Activated CD4-positive, alpha-beta T cell treated with anti-CD3 and anti-CD28 coated beads, Interleukin-2, amount 50 U/mL, for 4 hours (primary cell): ENCODE results near the gene CENPB.
"Not testable (repeated sequence)": the region's sequence is repeated elsewhere in the genome, so short reads cannot be mapped to it uniquely, and the experiment has no call there.

Experiments used
- DNase-seq, 2 experiments: peaks; one replicate each; pipeline ENCODE4 v3.0.0-alpha.2; 2020

Gene CENPB

DNA sequence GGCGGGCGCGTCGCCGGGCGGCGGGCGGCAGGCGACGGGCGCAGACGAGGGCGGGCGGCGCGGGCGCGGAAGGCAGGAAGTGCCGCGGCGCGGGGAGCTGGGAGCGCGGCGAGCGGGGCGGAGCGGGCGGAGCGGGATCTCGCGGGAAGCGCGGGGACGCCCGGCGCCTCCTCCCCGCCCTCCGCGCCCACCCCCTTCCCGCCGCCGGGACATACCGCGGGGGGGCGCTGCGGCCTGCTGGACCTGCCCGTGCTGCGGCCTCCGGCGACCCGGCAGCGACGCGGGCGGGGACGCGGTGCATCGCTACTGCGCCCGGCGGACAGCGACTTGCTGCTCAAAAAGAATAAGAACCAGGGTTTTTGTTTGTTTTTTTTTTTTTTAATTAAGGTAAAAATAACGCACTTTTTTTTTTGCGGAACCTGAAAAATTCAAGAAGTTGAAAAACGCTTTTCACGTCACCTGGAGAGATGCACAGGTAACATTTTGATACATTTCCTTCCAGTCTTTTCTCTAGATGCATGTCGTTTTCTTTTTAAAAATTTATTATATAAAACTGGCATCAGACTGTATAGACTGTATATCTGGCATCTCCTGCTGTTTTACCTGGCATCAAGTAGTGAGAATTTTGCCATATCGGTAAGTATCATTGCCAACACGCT is at the start of gene CENPB:
Gene CENPB (minus strand): TSS at position 76 of the 659 bp plus-strand sequence. CDS start 257 bp downstream, outside the sequence.
- DNase-seq, result peak; percentile 83 to 85

DNA sequence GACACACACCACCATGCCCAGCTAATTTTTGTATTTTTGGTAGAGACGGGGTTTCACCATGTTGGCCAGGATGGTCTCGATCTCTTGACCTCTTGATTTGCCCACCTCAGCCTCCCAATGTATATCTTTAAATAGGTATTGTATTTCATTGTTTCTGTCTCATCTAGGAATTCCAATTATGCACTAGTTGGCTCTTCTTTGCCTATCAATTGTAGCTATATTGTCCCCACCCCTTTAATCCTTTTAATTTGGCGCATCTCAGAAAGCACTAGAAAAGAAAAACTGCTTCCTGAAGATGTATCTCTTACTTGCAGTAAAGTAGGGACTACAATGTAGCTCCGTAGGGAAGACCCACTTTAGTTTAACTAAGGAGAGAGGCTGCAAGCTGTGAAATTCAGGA is 49.6 kb upstream of the CENPB start:
- DNase-seq, result no peak

DNA sequence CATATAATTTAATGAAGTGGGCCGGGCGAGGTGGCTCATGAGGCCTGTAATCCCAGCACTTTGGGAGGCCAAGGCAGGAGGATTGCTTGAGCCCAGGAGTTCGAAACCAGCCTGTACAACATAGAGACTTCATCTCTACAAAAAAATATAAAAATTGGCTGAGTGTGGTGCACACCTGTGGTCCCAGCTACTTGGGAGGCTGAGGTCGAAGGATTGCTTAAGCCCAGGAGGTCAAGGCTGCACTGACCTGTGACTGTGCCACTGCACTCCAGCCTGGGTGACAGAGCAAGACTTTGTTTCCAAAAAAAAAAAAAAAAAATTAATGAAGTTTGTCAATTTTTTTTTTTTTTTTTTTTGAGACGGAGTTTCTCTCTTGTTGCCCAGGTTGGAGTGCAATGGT is 43.4 kb upstream of the CENPB start:
- not testable (repeated sequence) for DNase-seq

DNA sequence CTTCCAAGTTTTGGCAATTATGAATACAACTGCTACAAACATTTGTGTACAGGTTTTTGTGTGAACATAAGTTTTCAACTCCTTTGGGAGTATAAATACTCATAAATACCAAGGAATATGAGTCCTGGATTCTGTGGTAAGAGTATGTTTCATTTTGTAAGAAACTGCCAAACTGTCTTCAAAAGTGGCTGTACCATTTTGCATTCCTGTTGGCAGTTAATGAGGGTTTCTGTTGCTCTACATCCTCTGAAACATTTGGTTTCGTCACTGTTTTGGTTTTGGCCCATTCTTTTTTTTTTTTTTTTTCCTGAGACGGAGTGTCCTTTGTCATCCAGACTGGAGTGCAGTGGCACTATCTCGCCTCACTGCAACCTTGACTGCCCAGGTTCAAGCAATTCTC is 42.3 kb upstream of the CENPB start:
- no peak for DNase-seq

- DNase-seq, result no peak
Observed at GRCh38 chr20:3826420-3826819, 39.9 kb upstream of the CENPB start.

- no peak for DNase-seq
Observed at GRCh38 chr20:3825526-3825925, 39.0 kb upstream of the CENPB start.

DNA sequence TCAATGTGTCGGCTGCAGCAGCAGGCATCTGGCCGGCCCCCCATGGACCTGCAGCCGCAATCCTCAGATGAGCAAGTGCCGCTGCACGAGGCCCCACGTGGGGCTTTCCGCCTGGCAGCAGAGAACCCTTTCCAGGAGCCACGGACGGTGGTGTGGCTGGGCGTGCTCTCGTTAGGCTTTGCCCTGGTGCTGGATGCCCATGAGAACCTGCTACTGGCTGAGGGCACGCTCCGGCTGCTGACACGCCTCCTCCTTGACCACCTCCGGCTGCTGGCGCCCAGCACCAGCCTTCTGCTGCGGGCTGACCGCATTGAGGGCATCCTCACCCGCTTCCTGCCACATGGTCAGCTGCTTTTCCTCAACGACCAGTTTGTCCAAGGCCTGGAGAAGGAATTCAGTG is 37.3 kb upstream of the CENPB start:
- DNase-seq, result no peak

DNA sequence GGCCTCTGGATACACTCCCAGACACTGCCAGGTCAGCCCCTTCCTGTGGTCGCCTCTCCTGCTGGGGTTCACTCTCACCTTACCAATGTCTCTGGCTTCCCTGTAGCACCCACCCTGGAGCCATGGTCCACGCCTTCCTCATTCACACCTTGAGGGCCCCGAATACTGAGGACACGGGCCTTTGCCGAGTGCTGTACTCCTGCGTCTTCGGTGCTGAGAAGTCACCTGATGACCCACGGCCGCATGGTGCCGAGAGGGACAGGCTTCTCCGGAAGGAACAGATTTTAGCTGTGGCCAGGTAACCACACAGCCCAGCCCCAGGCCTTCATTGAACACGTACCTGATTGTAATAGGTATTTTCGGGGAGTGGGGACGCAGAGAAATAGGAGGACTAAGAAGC is 35.5 kb upstream of the CENPB start:
- no peak for DNase-seq

DNA sequence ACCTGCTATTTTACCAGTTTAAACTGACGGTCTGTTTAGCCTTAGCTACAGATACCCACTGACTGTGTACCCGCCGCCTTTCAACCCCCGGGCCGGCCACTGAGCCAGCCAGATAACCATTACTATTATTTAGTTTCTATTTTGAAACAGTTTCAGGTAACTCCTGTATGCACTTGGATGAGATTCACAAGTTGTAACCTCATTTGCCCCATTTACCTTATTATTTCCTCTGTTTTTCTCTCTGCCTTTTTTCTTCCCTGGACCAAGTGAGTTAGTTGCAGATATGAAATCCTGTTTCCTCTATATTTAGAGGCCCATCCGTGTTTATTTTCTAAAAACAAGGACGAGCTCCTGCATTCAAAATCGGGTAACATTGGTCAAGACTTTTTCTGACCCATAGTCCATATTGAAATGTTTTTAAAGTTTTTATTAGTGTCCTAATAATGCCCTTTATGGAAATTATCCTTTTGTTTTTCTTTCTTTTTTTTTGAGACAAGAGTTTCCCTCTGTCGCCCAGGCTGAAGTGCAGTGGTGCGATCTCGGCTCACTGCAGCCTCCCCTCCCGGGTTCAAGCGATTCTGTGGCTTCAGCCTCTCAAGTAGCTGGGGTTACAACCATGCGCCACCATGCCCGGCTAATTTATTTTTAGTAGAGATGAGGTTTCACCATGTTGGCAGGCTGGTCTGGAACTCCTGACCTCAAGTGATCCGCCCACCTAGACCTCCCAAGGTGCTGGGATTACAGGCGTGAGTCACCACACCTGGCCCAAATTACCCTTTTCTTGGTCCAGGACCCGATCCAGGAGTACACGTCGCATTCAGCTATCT is 34.6 kb upstream of the CENPB start:
- DNase-seq, result no peak

DNA sequence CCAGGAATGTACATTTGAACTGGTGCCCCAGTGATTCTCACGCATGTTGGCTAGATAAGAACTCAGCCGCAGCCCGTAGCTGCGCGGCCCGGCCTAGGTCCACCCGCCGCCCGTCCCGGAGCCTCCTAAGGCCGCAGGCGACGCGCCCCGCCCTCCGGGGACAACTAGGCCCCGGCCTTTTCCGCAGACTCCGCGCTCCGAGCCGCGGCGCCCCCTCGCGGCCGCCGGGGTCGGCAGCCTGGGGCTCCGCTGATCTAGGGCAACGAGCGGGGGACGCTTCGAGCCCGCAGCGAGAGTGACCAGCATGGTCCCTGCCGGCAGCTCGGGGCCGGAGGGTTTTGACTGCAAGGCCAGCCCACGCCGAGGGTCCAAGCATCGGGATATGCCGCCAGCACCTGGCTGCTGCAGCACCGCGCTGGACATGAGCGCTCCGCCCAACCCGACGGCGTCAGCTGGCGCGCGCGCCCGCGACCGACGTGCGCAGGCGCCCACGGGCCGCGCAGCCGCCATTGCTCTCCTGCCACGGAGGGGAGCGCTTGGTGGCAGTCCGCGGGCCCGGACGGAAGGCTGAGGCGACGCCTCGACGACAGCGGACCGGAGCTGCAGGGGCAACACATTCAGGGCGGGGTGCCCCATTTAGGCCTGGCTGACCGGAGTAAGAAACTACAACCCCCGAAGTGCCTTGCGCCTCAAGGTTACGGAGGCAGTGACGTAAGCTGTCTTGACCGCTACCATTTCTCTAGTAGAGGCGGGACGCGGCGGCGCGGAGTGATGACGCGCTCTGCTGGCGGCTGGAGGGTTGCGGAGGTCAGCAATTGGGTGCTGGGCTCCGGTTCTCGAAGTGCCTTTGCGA is 33.7 kb upstream of the CENPB start, which contains the start of gene AP5S1:
Gene AP5S1 (plus strand): TSS at position 500 of the 853 bp plus-strand sequence. CDS start 1,571 bp downstream, outside the sequence.
- DNase-seq, result peak; percentile 80

- DNase-seq, result no peak
Observed at GRCh38 chr20:3819411-3820047, 33.0 kb upstream of the CENPB start.

- no peak for DNase-seq
Observed at GRCh38 chr20:3818155-3819151, 31.9 kb upstream of the CENPB start.

- DNase-seq, result no peak
Observed at GRCh38 chr20:3815703-3816315, 29.3 kb upstream of the CENPB start.

GRCh38 chr20:3814928-3815495 is 28.5 kb upstream of the CENPB start:
- no peak for DNase-seq

GRCh38 chr20:3813848-3814581 is 27.5 kb upstream of the CENPB start:
- DNase-seq, result no peak

GRCh38 chr20:3812975-3813847 is 26.7 kb upstream of the CENPB start:
- DNase-seq, result no peak

GRCh38 chr20:3812259-3812681 is 25.7 kb upstream of the CENPB start:
- no peak for DNase-seq

GRCh38 chr20:3811467-3812258 is 25.1 kb upstream of the CENPB start:
- DNase-seq, result peak; percentile 91 to 93
